Bronchial epithelial cell (primary cell): ENCODE results near the gene POLR3G. TPM values are rescaled to one million over a fixed set of nuclear protein-coding genes. Genes with fewer than 3 reads are reported as not detected.
A peak's percentile ranks its signal among the peaks of the same experiment; 100 is the strongest.

Source experiments
- DNase-seq: peaks from one replicate; pipeline ENCODE4 v3.0.0-alpha.2; 2010; ENCODE audit warnings: low read depth
- FAIRE-seq: peaks from 2 replicates; lab custom pipeline; 2011; peaks lifted over from hg19 to GRCh38; lab: Jason Lieb, UNC
- H3K27me3 ChIP-seq: 2 replicates; pipeline ENCODE4 v1.5.1; 2011; ENCODE audit warnings: low read length; ENCODE audit not compliant: control insufficient read depth, insufficient read depth
- H3K36me3 ChIP-seq: 2 replicates; pipeline ENCODE4 v1.5.1; 2011; ENCODE audit warnings: low read length; ENCODE audit not compliant: control insufficient read depth, insufficient read depth
- H3K4me3 ChIP-seq: 2 replicates; pipeline ENCODE4 v1.5.1; 2011; ENCODE audit warnings: mild to moderate bottlenecking, low read depth, low read length, control low read depth
- CTCF ChIP-seq: IDR thresholded peaks from 2 replicates; pipeline ENCODE4 v1.5.1; 2011; ENCODE audit warnings: mild to moderate bottlenecking, moderate library complexity, low read length, control low read depth, inconsistent platforms; ENCODE audit not compliant: insufficient read depth, severe bottlenecking
- total RNA-seq: library from RNA; depleted of rRNA; stranded (reverse); fragments of >200 nt; gene quantifications from 2 replicates; pipeline ENCODE4 v1.2.1, GENCODE V29; 2014

Gene POLR3G
- total RNA-seq, 1 donor from 2014 or later: 7.9 TPM

- FAIRE-seq: no peak
- peaks cover 8% of the 10 kb centered on the region for H3K27me3 ChIP-seq
Observed at GRCh38 chr5:90554358-90555006, 79.8 kb downstream of the POLR3G start.

GRCh38 chr5:90555666-90556065 is 81.0 kb downstream of the POLR3G start:
- FAIRE-seq (no peak), DNase-seq (no peak)
- peaks cover 6% of the 10 kb centered on the region for H3K27me3 ChIP-seq
- H3K4me3 ChIP-seq: no peak overlapping the region
- no peak for TF ChIP-seq CTCF
- H3K36me3 ChIP-seq: no peaks in the 10 kb centered on the region

More at GRCh38 chr5:90554358-90555006, 79.8 kb downstream of the POLR3G start:
- Histone ChIP-seq H3K4me3 (no peak overlapping the region), H3K36me3 (no peaks in the 10 kb centered on the region)
- no peak for DNase-seq
- no peak for TF ChIP-seq CTCF

- no peaks in the 10 kb centered on the region for H3K36me3 ChIP-seq
- H3K4me3 ChIP-seq: no peak overlapping the region
- peaks cover 6% of the 10 kb centered on the region for H3K27me3 ChIP-seq
- TF ChIP-seq CTCF: no peak
- DNase-seq: no peak
- FAIRE-seq: no peak
Observed at GRCh38 chr5:90557391-90557790, 82.7 kb downstream of the POLR3G start.

- DNase-seq (no peak), FAIRE-seq (no peak)
- no peak for TF ChIP-seq CTCF
- Histone ChIP-seq H3K4me3 (peak overlapping the region; percentile 47), H3K27me3 (peaks cover 6% of the 10 kb centered on the region), H3K36me3 (no peaks in the 10 kb centered on the region)
Observed at GRCh38 chr5:90557871-90558270, 83.2 kb downstream of the POLR3G start.

GRCh38 chr5:90558344-90559192 is 83.9 kb downstream of the POLR3G start, which contains the start of gene ADGRV1:
Gene ADGRV1, plus strand, starts transcription at chr5:90558797. Its CDS starts 99 bp downstream, at chr5:90558896.
- FAIRE-seq: no peak
- Histone ChIP-seq H3K36me3 (no peaks in the 10 kb centered on the region), H3K4me3 (peak within 1 kb of the TSS; percentile 47), H3K27me3 (peaks cover 6% of the 10 kb centered on the region)
- DNase-seq: peak; percentile 87
- TF ChIP-seq CTCF: no peak
